HTR-8/SVneo (cell line): ENCODE results near the gene ARHGAP20.

Experiments used
- DNase-seq: peaks from one replicate; pipeline ENCODE4 v3.0.0; 2011; ENCODE audit warnings: low spot score, mixed read lengths; ENCODE audit not compliant: insufficient read length
- FAIRE-seq: peaks from 2 replicates; lab custom pipeline; 2011; peaks lifted over from hg19 to GRCh38; lab: Jason Lieb, UNC

The ARHGAP20 gene

DNA sequence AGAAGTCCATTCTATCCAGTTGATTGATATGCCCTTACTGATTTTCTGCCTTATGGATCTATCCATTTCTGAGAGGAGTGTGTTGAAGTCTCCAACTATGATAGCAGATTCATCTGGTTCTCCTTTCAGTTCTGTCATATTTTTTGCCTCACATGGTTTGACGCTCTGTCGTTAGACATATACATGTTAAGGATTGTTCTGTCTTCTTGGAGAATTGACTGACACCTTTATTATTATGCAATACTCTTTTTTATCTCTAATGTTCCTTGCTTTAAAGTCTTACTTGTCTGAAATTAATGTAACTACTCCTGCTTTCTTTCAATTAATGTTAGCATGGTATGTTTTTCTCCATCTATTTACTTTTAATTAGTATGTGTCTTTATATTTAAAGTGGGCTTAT is 12.1 kb upstream of the ARHGAP20 start:
- DNase-seq = no peak
- FAIRE-seq = no peak

- DNase-seq = no peak
- no peak for FAIRE-seq
Observed at GRCh38 chr11:110720431-110721275, 8.4 kb upstream of the ARHGAP20 start.

DNA sequence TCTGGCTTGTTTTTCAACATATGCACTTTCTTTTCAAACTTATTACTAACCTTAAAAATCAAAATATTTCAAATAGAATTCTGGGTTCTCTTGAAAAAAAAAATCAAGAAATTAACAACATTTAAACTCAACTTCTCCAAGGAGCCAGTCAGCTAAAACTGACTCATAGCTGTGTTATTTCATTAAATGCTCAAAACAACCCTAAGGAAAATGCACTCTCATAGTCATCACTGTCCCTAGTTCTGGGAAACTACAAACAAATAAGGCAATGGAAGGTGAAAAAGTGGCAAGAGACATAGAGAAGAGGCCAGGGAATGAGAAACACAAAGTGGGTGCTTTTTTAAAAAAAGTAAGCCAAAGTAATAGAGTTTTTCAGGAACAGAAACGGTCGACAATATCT is 4.1 kb upstream of the ARHGAP20 start:
- FAIRE-seq = no peak
- DNase-seq = no peak

DNA sequence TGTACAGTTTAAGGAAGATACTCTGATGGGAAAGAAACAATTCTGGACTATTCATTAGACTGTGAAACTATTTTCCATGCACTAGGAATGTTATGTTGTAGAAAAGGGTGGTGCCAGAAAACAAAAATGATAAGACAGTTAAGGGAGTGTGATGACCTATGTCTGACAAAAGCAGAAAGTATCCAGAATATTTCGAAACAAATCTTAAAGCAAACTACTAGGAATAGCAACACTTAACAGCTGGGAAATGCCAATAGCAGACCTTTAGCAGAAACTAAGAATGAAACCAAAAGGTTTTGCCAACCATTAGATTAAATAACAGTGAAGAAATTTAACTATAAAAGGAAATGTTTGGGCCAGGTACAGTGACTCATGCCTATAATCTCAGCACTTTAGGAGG is 3.3 kb upstream of the ARHGAP20 start:
- FAIRE-seq = no peak
- no peak for DNase-seq

- DNase-seq = no peak
- FAIRE-seq = no peak
Observed at GRCh38 chr11:110713449-110713776, 1.2 kb upstream of the ARHGAP20 start.

DNA sequence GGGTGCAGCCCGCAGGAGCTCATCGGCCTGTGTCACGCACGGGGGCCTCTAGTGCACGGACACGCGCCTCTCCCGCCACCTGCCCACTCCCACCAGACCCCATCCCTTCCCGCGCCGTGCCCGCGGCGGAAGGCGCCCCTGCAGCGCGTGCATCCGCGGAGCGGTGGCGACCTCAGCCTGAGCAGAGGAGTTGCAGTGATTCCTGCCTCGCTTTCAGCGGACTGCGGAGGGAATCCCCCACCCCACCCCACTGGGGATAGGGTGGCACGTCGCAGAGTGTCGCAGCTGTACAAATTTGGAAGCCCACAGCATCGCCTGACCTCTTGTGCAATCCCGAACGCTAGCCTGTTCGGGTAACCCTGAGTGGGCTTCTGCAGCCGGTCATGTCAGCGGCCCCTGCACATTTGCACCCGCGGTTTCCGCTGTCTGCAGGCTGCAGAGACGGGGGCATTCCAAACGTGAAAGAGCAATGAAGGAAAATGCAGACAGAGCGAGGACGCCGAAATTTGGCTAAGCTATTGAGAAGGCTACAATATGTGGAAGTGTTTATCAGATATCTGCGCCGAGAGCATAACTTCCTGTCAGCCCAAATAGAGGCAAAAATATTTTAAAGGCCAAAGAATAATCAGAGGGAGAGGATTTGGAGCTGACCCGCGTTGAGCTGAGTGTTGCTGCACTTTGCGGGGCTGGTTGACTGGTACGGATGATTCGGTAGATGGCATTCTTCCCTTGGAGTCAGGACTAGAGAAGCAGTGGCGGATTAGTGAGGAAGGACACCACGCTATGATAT is 617 bp upstream of the ARHGAP20 start:
- DNase-seq = peak; percentile 3
- FAIRE-seq = no peak

GRCh38 chr11:110711448-110711775 is 825 bp downstream of the ARHGAP20 start:
- no peak for DNase-seq
- FAIRE-seq = no peak

DNA sequence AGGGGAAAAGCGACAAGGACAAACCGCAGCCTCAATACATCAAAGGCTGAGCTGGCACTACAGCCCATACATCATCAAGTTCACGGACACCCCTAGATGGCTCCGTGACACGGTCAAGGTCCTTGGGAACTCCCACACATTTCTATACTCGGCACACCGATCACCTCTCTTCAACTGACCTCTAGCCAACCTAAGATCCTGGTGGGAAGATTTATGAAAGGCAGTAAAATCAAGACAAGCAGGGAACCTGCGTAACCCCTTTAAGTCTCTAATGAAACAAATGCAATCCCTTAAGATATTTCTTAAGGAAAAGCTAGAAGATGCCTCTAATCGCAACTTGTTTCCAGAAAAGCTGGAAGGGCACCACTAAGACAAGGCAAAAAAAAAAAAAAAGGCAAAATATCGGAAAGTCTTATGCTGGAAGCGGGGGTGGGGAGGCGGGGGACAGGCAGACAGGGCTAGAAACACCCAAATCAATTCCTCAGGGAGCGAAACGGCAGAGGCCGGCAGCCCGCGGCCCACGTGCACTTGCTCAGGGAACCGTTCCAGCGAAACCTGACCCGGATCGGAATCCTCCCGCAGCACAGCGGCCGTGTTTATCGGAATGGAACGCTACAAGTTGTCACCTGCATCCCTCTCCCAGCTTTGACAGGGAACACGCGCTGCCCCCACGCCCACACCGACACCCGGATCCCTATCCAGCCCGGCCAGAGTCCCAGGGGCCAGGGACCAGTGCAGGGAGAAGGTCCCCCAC is 1.4 kb downstream of the ARHGAP20 start:
- FAIRE-seq (no peak), DNase-seq (peak; percentile 23)

DNA sequence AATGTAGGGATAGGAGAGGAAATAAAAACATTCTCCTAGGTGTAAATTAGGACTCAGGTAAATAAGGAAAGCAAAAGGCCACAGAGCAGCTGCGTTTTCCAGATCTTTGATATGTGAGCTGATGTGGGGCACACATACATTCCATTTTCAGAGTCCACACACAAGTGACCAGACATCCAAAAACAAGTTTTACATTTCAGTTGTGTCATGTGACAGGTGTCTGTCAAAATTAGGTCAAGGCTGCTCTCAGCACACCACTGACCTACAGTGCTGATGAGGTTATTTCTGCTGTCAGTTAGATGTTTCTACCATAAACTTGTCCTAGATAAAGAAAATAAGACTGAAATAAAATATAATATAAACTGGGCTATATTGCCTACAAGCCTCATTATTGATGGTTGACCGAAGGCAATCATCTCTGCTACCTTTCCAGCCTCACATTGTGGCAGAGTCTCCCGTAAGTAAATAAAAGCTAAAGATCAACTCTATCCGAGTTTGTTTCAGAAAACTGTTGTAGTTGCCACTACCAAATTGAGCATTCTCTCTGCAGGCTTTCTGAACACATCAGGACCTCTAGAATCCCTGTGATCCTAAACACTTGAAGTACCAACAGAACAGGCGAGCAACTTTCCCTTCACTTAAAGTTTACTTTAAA is 7.9 kb downstream of the ARHGAP20 start:
- DNase-seq (no peak), FAIRE-seq (peak; percentile 33)

DNA sequence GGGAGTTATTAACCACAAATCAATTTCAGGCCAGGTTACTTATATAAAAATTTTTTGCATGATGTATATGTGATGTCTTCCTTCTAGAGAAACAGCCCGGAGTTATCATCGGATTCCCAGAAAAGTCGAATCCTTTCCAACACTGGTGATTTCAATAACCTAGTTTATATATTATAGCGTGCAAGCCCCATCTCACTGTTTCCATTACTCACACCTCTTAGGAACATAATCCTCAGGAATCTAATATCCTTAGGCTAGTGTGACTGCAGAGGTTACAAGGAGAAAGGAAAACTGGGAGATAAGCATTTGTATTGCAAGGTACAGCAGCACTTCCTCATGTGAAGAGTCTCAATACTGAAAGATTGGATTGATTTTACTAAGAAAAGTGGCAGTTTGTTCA is 20.3 kb downstream of the ARHGAP20 start:
- DNase-seq (no peak), FAIRE-seq (no peak)

GRCh38 chr11:110689306-110689705 is 22.9 kb downstream of the ARHGAP20 start:
- DNase-seq = no peak
- FAIRE-seq = no peak

- DNase-seq (no peak), FAIRE-seq (no peak)
Observed at GRCh38 chr11:110679323-110679975, 32.8 kb downstream of the ARHGAP20 start.

GRCh38 chr11:110675548-110675947 is 36.7 kb downstream of the ARHGAP20 start:
- no peak for DNase-seq
- FAIRE-seq = no peak

- DNase-seq (no peak), FAIRE-seq (peak; percentile 36)
Observed at GRCh38 chr11:110665689-110666465, 46.4 kb downstream of the ARHGAP20 start.

- no peak for FAIRE-seq
- no peak for DNase-seq
Observed at GRCh38 chr11:110655967-110656366, 56.3 kb downstream of the ARHGAP20 start.

- FAIRE-seq (no peak), DNase-seq (no peak)
Observed at GRCh38 chr11:110654456-110654855, 57.8 kb downstream of the ARHGAP20 start.

DNA sequence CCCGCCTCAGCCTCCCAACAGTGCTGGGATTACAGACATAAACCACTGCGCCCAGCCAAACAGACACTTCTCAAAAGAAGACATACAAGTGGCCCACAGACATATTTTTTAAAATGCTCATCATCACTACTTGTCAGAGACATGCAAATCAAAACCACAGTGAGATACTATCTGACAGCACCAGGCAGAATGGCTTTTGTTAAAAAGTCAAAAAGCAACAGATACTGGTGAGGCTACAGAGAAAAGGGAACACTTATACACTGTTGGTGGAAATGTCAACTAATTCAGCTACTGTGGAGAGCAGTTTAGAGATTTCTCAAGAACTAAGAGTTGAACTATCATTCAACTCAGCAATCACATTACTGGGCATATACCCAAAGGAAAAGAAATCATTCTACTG is 67.0 kb downstream of the ARHGAP20 start:
- FAIRE-seq = no peak
- DNase-seq = no peak

DNA sequence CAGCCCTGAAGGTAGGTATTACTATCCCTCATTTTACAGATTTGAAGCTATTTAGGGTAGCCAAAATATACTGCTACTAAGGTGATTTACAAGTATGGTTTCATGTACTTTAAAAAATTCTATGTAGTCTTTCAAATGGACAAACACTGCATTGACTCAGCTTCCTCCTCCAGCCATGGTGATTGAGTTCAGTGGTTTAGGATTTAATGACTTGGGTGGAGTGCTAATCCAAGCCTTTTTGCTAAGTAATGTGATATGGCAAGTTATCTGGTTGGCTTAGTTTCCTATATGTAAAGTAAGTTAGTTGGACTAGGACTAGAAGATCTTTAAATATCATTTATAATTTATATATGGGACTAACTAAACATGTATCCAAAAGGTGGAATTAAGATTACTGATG is 77.9 kb downstream of the ARHGAP20 start:
- DNase-seq (no peak), FAIRE-seq (no peak)

- DNase-seq (no peak), FAIRE-seq (peak; percentile 4)
Observed at GRCh38 chr11:110631551-110631950, 80.7 kb downstream of the ARHGAP20 start.
